Astrocyte (in vitro differentiated cells and primary cell): ENCODE results near the gene SH2B2.

Experiments used
- CTCF ChIP-seq: IDR thresholded peaks from 2 replicates; pipeline ENCODE4 v1.5.1; 2011; ENCODE audit warnings: low read depth, mild to moderate bottlenecking, inconsistent platforms, low read length, moderate library complexity; ENCODE audit not compliant: insufficient read depth
- EZH2 ChIP-seq: IDR thresholded peaks from 2 replicates; pipeline ENCODE4 v1.6.1; 2012; ENCODE audit warnings: mild to moderate bottlenecking, low read length, inconsistent platforms; ENCODE audit not compliant: insufficient read depth

- TF ChIP-seq CTCF (no peak), EZH2 (no peak)
These were observed 1.3 kb downstream of the SH2B2 start for GRCh38 chr7:102287981-102288278.
